K562 (cell line): ENCODE results near the gene CGREF1. TPM values are rescaled to one million over a fixed set of nuclear protein-coding genes. Genes with fewer than 3 reads are reported as not detected.

Experiments
- ATF7 ChIP-seq: fragments of 450-650 bp; IDR thresholded peaks from 2 replicates; pipeline ENCODE4 v1.7.1; 2014; ENCODE audit warnings: mild to moderate bottlenecking, moderate library complexity
- BCOR ChIP-seq: fragments of 450-650 bp; IDR thresholded peaks from 2 replicates; pipeline ENCODE4 v1.6.1; 2016
- CBX2 ChIP-seq: fragments of 200-600 bp; sonication (generic); IDR thresholded peaks from one replicate; pipeline ENCODE4 v1.6.1; 2012; ENCODE audit warnings: mild to moderate bottlenecking, low read length, inconsistent platforms; ENCODE audit not compliant: insufficient read depth, poor library complexity, severe bottlenecking
- CTCF ChIP-seq, 3 experiments: IDR thresholded peaks in 2 of 3; conservative IDR thresholded peaks in 1 of 3; 2 replicates each; pipeline ENCODE4 v1.5.1; 2011 to 2012; ENCODE audit warnings: low read length in 3 of 3, mild to moderate bottlenecking in 3 of 3, control low read depth in 2 of 3, improper control_type of control experiment in 1 of 3, inconsistent platforms in 1 of 3, low read depth in 1 of 3, mixed read lengths in 1 of 3, moderate library complexity in 1 of 3; ENCODE audit not compliant: insufficient read depth in 2 of 3
- ELF4 ChIP-seq: fragments of 450-650 bp; formaldehyde crosslinking; IDR thresholded peaks from 2 replicates; pipeline ENCODE4 v1.4.0; 2022; ENCODE audit warnings: missing genetic modification characterization
- EZH2 ChIP-seq: IDR thresholded peaks from 2 replicates; pipeline ENCODE4 v1.6.1; 2012; ENCODE audit warnings: low read depth, mild to moderate bottlenecking, inconsistent platforms, low read length, borderline replicate concordance
- FIP1L1 ChIP-seq: fragments of 200-400 bp; formaldehyde crosslinking; IDR thresholded peaks from 2 replicates; pipeline ENCODE4 v1.6.1; 2018; ENCODE audit warnings: mild to moderate bottlenecking, low read depth, low read length; ENCODE audit not compliant: poor library complexity, severe bottlenecking
- GABPB1 ChIP-seq: sonication (generic); formaldehyde crosslinking; IDR thresholded peaks from 2 replicates; pipeline ENCODE4 v1.8.0; 2022; ENCODE audit warnings: mild to moderate bottlenecking, missing genetic modification reagents
- LCOR ChIP-seq: sonication (generic); formaldehyde crosslinking; IDR thresholded peaks from 2 replicates; pipeline ENCODE4 v1.8.0; 2022; ENCODE audit warnings: mild to moderate bottlenecking, missing genetic modification reagents
- PHF20 ChIP-seq: fragments of 450-650 bp; IDR thresholded peaks from 2 replicates; pipeline ENCODE4 v1.6.1; 2018; ENCODE audit not compliant: partially characterized antibody
- SMAD2 ChIP-seq: fragments of 150-350 bp; IDR thresholded peaks from 2 replicates; pipeline ENCODE4 v1.6.1; 2014; ENCODE audit warnings: low read depth, mild to moderate bottlenecking, low read length
- SOX6 ChIP-seq: fragments of 450-650 bp; IDR thresholded peaks from 2 replicates; pipeline ENCODE4 v1.6.1; 2014; ENCODE audit warnings: mild to moderate bottlenecking
- STAT6 ChIP-seq: sonication (generic); formaldehyde crosslinking; IDR thresholded peaks from 2 replicates; pipeline ENCODE4 v1.8.1; 2023; ENCODE audit warnings: mild to moderate bottlenecking, missing genetic modification reagents
- TGIF2 ChIP-seq: sonication (generic); formaldehyde crosslinking; IDR thresholded peaks from 2 replicates; pipeline ENCODE4 v1.8.1; 2022; ENCODE audit warnings: mild to moderate bottlenecking, missing genetic modification reagents, moderate library complexity
- THAP7 ChIP-seq: fragments of 250-450 bp; sonication (Bioruptor Pico); IDR thresholded peaks from 2 replicates; pipeline ENCODE4 v1.5.0; 2021
- TSHZ1 ChIP-seq: fragments of 250-450 bp; sonication (Bioruptor Pico); IDR thresholded peaks from 2 replicates; pipeline ENCODE4 v1.4.0; 2020; ENCODE audit warnings: mild to moderate bottlenecking, moderate library complexity
- ZNF75A ChIP-seq: fragments of 450-650 bp; formaldehyde crosslinking; IDR thresholded peaks from 2 replicates; pipeline ENCODE4 v1.4.0; 2020; ENCODE audit warnings: mild to moderate bottlenecking
- ZNF76 ChIP-seq: fragments of 250-450 bp; sonication (Bioruptor Pico); IDR thresholded peaks from 2 replicates; pipeline ENCODE4 v1.4.0; 2020; ENCODE audit warnings: mild to moderate bottlenecking, moderate library complexity, borderline replicate concordance
- polyA plus RNA-seq, 8 experiments: library from polyadenylated mRNA; depleted of rRNA in 4 of 8; stranded (reverse) in 5 of 8; unstranded in 3 of 8; fragments of >200 nt; fragmentation: Nextera tagmentation in 2 of 8; fragmentation: Illumina TruSeq in 1 of 8; extraction: Ambion mirVana in 2 of 8; extraction: Trizol in 1 of 8; gene quantifications; 2 replicates each; pipeline versions ENCODE4 v1.2.1 to v1.2.3, GENCODE V29; 2011 to 2014; ENCODE audit warnings: inconsistent platforms in 1 of 8, missing spikeins in 1 of 8
- total RNA-seq, 7 experiments: library from RNA; depleted of rRNA in 6 of 7; stranded (reverse); fragments of >200 nt in 6 of 7; fragmentation: Illumina TruSeq in 2 of 7; extraction: Trizol in 2 of 7; gene quantifications; 2 replicates each; pipeline versions ENCODE4 v1.2.1 to v1.2.3, GENCODE V29; 2011 to 2021; ENCODE audit warnings: low replicate concordance in 1 of 7

The CGREF1 gene
- total and polyA plus RNA-seq, 9 of the 15 experiments (the other 6 are each of a cell fraction or from before 2014, with no cell fraction given): 0.07 to 0.50 (median 0.37) TPM

- no peak for TF ChIP-seq STAT6 (CRISPR knock-in tag)
- TF ChIP-seq TGIF2 (CRISPR knock-in tag): 0 out of 2 replicates have a peak, but pooled peaks have one; percentile 30
- no peak for TF ChIP-seq EZH2
- no peak for TF ChIP-seq SMAD2
- TF ChIP-seq TSHZ1 (CRISPR knock-in tag): no peak
- TF ChIP-seq GABPB1 (CRISPR knock-in tag): 0 out of 2 replicates have a peak, but pooled peaks have one; percentile 22
- TF ChIP-seq PHF20: peak; percentile 68
- TF ChIP-seq ATF7: peak; percentile 76; the same call in 1 of the 2 replicates
- peak; percentile 57 for TF ChIP-seq FIP1L1
- TF ChIP-seq CBX2: no peak
- TF ChIP-seq ZNF76: no peak
- TF ChIP-seq ELF4 (CRISPR knock-in tag): no peak
- 0 out of 2 replicates have a peak, but pooled peaks have one; percentile 9 for TF ChIP-seq ZNF75A (CRISPR knock-in tag)
- TF ChIP-seq THAP7 (CRISPR knock-in tag): no peak
- no peak for TF ChIP-seq BCOR
- 0 out of 2 replicates have a peak, but pooled peaks have one; percentile 58 for TF ChIP-seq LCOR (CRISPR knock-in tag)
- TF ChIP-seq CTCF (IDR thresholded peaks at IDR 0.05 in 2 of 3, conservative IDR thresholded peaks at IDR 0.05 in 1 of 3; ENCODE audit: insufficient read depth in 2 of 3, low read depth in 1 of 3, low read length in 3 of 3): peak; percentile 47 to 52 (median 50); a peak in 5 of 6 replicates
- no peak for TF ChIP-seq SOX6
Observed at GRCh38 chr2:27133905-27134780, 15.2 kb upstream of the CGREF1 start, which contains the start of gene PREB (continued).
